ENCODE data around the gene SIRPB2. TPM values are rescaled to one million over a fixed set of nuclear protein-coding genes. Genes with fewer than 3 reads are reported as not detected.
A peak's percentile ranks its signal among the peaks of the same experiment; 100 is the strongest.

Gene SIRPB2
- total RNA-seq, 3 donors from 2014 or later = 0.87 to 5.4 (median 3.4) TPM

GRCh38 chr20:1436263-1436662, 55.0 kb downstream of the SIRPB2 start:
- no peak for DNase-seq
- H3K4me3 ChIP-seq = no peak overlapping the region
- no peak for TF ChIP-seq CTCF (IDR thresholded peaks at IDR 0.05)
- H3K36me3 ChIP-seq (ENCODE audit: low read depth) = no peaks in the 10 kb centered on the region
- no peaks in the 10 kb centered on the region for H3K9me3 ChIP-seq
- no peak for ATAC-seq
- intact Hi-C loops (cut with DNase I, micrococcal nuclease) = loop anchor here (5.0 kb wide), 1 partner anchor 124 kb away; no protein-coding TSS in a partner anchor
- H3K4me1 ChIP-seq (ENCODE audit: low read depth) = peaks cover 2% of the 10 kb centered on the region

DNA sequence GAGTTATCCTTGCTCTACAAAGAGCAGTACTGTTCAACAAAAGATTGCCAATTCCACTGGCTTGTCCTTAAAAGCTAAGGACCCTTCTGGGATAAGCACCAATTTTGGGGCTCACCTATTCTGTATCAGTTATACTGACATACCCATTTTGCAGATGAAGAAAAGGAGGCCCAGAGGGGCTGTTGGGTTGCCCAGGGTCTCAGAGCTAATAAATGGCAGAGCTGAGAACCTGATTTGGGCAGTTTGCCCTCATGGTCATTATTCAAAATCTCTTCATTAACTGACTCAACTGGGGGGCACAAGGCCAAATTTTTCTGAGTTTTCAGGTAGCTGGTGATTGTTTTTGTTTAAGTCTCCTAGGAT, 55.9 kb downstream of the SIRPB2 start:
- no peak for TF ChIP-seq CTCF (IDR thresholded peaks at IDR 0.05)
- no peak overlapping the region for H3K4me3 ChIP-seq
- no peaks in the 10 kb centered on the region for H3K9me3 ChIP-seq
- intact Hi-C loops (cut with DNase I, micrococcal nuclease) = loop anchor here (5.0 kb wide), 1 partner anchor 123 kb away; no protein-coding TSS in a partner anchor
- DNase-seq = no peak
- no peak for ATAC-seq
- H3K4me1 ChIP-seq (ENCODE audit: low read depth) = no peaks in the 10 kb centered on the region
- H3K36me3 ChIP-seq (ENCODE audit: low read depth) = no peaks in the 10 kb centered on the region

- intact Hi-C loops (cut with DNase I, micrococcal nuclease) = loop anchor here (5.0 kb wide), 1 partner anchor 122 kb away; no protein-coding TSS in a partner anchor
- H3K9me3 ChIP-seq = no peaks in the 10 kb centered on the region
- no peak for TF ChIP-seq CTCF (IDR thresholded peaks at IDR 0.05)
- peak in 1 of 3 donors; percentile 60 for DNase-seq
- peak; percentile 60 for ATAC-seq
- H3K4me1 ChIP-seq (ENCODE audit: low read depth) = no peaks in the 10 kb centered on the region
- no peak overlapping the region for H3K4me3 ChIP-seq
- H3K36me3 ChIP-seq (ENCODE audit: low read depth) = no peaks in the 10 kb centered on the region
Observed at GRCh38 chr20:1434571-1435336, 56.5 kb downstream of the SIRPB2 start.

DNA sequence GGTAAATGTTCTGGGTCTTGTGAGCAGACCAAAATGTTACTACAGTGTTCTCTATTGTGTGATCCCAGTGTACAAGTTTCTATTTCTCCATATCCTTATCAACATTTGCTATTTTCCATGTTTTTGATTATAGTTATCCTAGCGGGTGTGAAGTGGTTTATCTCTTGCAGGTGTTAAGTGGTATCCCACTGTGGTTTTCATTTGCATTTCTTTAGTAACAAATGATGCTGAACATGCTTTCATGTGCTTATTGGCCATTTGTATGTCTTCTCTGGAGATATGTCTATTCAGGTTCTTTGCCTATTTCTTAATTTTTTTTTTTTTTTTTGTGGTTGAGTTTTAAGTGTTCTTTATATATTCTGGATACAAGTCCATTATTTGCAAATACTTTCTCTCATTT, 60.1 kb downstream of the SIRPB2 start:
- Histone ChIP-seq H3K4me1 (ENCODE audit: low read depth) (peaks cover 3% of the 10 kb centered on the region), H3K36me3 (ENCODE audit: low read depth) (no peaks in the 10 kb centered on the region), H3K9me3 (no peaks in the 10 kb centered on the region), H3K4me3 (no peak overlapping the region)
- no peak for ATAC-seq
- TF ChIP-seq CTCF (IDR thresholded peaks at IDR 0.05) = no peak
- DNase-seq = no peak
- intact Hi-C loops (cut with DNase I, micrococcal nuclease) = no loop called here

GRCh38 chr20:1430004-1430451, 61.2 kb downstream of the SIRPB2 start:
- ATAC-seq (peak; percentile 67), DNase-seq (no peak)
- Histone ChIP-seq H3K4me1 (ENCODE audit: low read depth) (peaks cover 3% of the 10 kb centered on the region), H3K4me3 (no peak overlapping the region), H3K9me3 (no peaks in the 10 kb centered on the region), H3K36me3 (ENCODE audit: low read depth) (no peaks in the 10 kb centered on the region)
- intact Hi-C loops (cut with DNase I, micrococcal nuclease) = no loop called here
- no peak for TF ChIP-seq CTCF (IDR thresholded peaks at IDR 0.05)

Measured in mucosa of descending colon (tissue), 3 donors.